Measurements from ENCODE around the gene FBLN1.
"Not testable (repeated sequence)": the region's sequence is repeated elsewhere in the genome, so short reads cannot be mapped to it uniquely, and the experiment has no call there.

Gene FBLN1

GRCh38 chr22:45548991-45549761 is 46.5 kb downstream of the FBLN1 start:
- no peak for DNase-seq (ENCODE audit: low spot score)

GRCh38 chr22:45549762-45550378 is 47.2 kb downstream of the FBLN1 start:
- DNase-seq (ENCODE audit: low spot score) = no peak

- DNase-seq (ENCODE audit: low spot score) = no peak
Measured at GRCh38 chr22:45550416-45550815, 47.7 kb downstream of the FBLN1 start.

GRCh38 chr22:45550891-45551290 is 48.2 kb downstream of the FBLN1 start:
- DNase-seq (ENCODE audit: low spot score) = no peak

- no peak for DNase-seq (ENCODE audit: low spot score)
Measured at GRCh38 chr22:45551310-45552016, 48.8 kb downstream of the FBLN1 start.

- no peak for DNase-seq (ENCODE audit: low spot score)
Measured at GRCh38 chr22:45552017-45552411, 49.3 kb downstream of the FBLN1 start.

GRCh38 chr22:45552580-45553350 is 50.1 kb downstream of the FBLN1 start:
- no peak for DNase-seq (ENCODE audit: low spot score)

GRCh38 chr22:45553351-45554039 is 50.8 kb downstream of the FBLN1 start:
- peak; percentile 97 for DNase-seq (ENCODE audit: low spot score)

- no peak for DNase-seq (ENCODE audit: low spot score)
Measured at GRCh38 chr22:45554040-45554406, 51.3 kb downstream of the FBLN1 start.

- no peak for DNase-seq (ENCODE audit: low spot score)
Measured at GRCh38 chr22:45554861-45555260, 52.2 kb downstream of the FBLN1 start.

GRCh38 chr22:45557926-45558325 is 55.2 kb downstream of the FBLN1 start:
- DNase-seq (ENCODE audit: low spot score) = not testable (repeated sequence)

- not testable (repeated sequence) for DNase-seq (ENCODE audit: low spot score)
Measured at GRCh38 chr22:45560092-45560491, 57.4 kb downstream of the FBLN1 start.

- DNase-seq (ENCODE audit: low spot score) = not testable (repeated sequence)
Measured at GRCh38 chr22:45560761-45561160, 58.1 kb downstream of the FBLN1 start.

- DNase-seq (ENCODE audit: low spot score) = no peak
Measured at GRCh38 chr22:45562102-45562501, 59.4 kb downstream of the FBLN1 start.

- DNase-seq (ENCODE audit: low spot score) = no peak
Measured at GRCh38 chr22:45562537-45563361, 60.1 kb downstream of the FBLN1 start.

GRCh38 chr22:45563362-45564040 is 60.8 kb downstream of the FBLN1 start:
- no peak for DNase-seq (ENCODE audit: low spot score)

- no peak for DNase-seq (ENCODE audit: low spot score)
Measured at GRCh38 chr22:45564349-45565030, 61.8 kb downstream of the FBLN1 start.

GRCh38 chr22:45565171-45565570 is 62.5 kb downstream of the FBLN1 start:
- no peak for DNase-seq (ENCODE audit: low spot score)

- no peak for DNase-seq (ENCODE audit: low spot score)
Measured at GRCh38 chr22:45565973-45566372, 63.3 kb downstream of the FBLN1 start.

- DNase-seq (ENCODE audit: low spot score) = no peak
Measured at GRCh38 chr22:45568213-45568612, 65.5 kb downstream of the FBLN1 start.

Data from HuH-7 (cell line).